Measurements from ENCODE around the gene GPR3.
A peak's percentile ranks its signal among the peaks of the same experiment; 100 is the strongest.

Gene GPR3

GRCh38 chr1:27418326-27419185 lies 26.1 kb downstream of the GPR3 start:
- peak; percentile 90 for DNase-seq (ENCODE audit: low spot score)
- H3K4me3 ChIP-seq, result no peak overlapping the region
- H3K27ac ChIP-seq, result peak overlapping the region; percentile 71 to 85
- TF ChIP-seq, protein P1, sequence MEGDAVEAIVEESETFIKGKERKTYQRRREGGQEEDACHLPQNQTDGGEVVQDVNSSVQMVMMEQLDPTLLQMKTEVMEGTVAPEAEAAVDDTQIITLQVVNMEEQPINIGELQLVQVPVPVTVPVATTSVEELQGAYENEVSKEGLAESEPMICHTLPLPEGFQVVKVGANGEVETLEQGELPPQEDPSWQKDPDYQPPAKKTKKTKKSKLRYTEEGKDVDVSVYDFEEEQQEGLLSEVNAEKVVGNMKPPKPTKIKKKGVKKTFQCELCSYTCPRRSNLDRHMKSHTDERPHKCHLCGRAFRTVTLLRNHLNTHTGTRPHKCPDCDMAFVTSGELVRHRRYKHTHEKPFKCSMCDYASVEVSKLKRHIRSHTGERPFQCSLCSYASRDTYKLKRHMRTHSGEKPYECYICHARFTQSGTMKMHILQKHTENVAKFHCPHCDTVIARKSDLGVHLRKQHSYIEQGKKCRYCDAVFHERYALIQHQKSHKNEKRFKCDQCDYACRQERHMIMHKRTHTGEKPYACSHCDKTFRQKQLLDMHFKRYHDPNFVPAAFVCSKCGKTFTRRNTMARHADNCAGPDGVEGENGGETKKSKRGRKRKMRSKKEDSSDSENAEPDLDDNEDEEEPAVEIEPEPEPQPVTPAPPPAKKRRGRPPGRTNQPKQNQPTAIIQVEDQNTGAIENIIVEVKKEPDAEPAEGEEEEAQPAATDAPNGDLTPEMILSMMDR (IDR thresholded peaks at IDR 0.05), result no peak

- TF ChIP-seq, protein P1 (IDR thresholded peaks at IDR 0.05), result no peak
- no peak for DNase-seq (ENCODE audit: low spot score)
- peak overlapping the region in 1 of 2 donors; percentile 4 for H3K27ac ChIP-seq
- no peak overlapping the region for H3K4me3 ChIP-seq
These were observed 31.3 kb downstream of the GPR3 start for GRCh38 chr1:27423709-27424108.

DNA sequence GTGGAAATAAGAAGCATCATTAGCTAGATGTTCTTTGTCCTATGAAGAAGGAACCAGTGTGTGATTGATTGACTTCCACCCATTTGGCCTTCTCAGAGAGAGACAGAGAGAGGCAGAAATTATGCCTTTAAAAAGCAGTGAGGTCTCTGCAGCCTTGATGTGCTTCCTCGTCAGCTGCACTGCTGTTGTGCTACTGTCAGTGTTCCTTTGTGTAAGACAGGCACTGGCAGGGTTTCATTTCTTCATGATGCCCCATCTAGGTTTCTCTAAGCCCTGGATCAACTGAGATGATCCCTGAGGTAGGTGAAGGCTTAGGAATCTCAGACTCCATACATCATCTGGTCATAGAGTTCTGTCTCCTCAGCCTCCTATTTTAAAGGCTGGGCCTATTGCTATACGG lies 34.9 kb downstream of the GPR3 start:
- no peak for DNase-seq (ENCODE audit: low spot score)
- TF ChIP-seq, protein P1 (IDR thresholded peaks at IDR 0.05), result no peak
- H3K4me3 ChIP-seq, result peak overlapping the region; percentile 55
- peak overlapping the region; percentile 88 to 90 for H3K27ac ChIP-seq

DNA sequence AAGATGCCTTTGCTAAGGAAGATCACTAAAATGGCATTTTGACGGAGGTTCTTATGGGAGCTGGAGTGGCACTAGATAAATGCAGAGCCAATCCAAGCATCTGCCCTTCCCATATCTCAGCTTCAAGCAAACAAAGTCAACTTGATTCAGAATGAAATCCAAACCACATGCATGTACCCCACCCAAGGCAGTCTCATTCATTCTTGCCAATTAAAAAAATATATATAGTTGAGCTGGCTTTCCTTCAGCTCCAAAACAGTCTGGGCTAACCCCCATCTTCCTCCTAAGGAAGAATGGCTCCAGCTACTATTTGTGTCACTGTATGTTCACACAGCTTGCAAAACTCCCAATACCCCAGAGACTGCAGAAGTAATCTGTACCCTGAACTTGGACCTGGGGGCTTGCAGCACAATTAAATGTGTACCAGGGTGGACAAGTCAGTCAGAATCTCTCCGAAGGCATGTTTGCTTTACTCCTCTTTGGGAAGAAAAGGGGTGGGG lies 35.4 kb downstream of the GPR3 start:
- Histone ChIP-seq H3K4me3 (peak overlapping the region; percentile 55), H3K27ac (peak overlapping the region; percentile 88 to 90)
- TF ChIP-seq, protein P1 (IDR thresholded peaks at IDR 0.05), result no peak
- no peak for DNase-seq (ENCODE audit: low spot score)

DNA sequence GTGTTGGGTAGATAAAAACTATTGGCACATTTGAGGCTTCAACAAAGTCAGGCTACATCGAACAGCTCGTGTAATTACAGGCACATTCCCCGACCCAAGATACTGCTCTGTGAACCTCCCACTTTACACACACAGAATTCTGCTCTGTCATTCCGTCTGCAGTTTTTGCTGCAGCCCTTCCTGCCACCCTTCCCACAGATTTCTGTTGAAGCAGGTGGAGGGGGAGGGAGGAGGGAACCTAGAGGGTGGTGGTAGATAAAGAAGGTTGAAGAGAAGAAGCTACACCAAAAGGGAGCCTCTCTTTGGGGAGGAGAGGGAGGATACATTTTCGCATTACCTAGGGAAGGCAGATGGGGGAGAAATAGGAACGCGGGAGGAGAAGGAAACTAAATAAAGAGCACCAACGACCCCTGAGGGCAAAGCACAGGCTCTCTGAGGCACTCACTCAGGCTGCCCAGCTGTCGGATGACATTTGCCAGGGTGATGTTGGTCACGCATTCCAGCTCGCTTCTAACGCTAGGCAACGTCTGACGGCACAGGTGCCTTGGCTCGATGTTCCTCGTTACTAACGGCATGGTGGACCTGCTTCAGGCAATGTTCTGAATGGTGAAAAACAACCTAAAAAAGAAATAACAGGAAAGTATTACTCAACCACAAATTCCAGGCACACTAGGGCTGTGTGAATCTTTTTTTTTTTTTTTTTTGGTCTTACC lies 36.0 kb downstream of the GPR3 start:
- Histone ChIP-seq H3K27ac (peak overlapping the region; percentile 88 to 90), H3K4me3 (peak overlapping the region; percentile 55)
- DNase-seq (ENCODE audit: low spot score), result no peak

GRCh38 chr1:27429029-27429425 lies 36.6 kb downstream of the GPR3 start:
- H3K4me3 ChIP-seq, result peak overlapping the region; percentile 55
- TF ChIP-seq, protein P1 (IDR thresholded peaks at IDR 0.05), result no peak
- H3K27ac ChIP-seq, result peak overlapping the region; percentile 88 to 90
- no peak for DNase-seq (ENCODE audit: low spot score)

More for the DNA sequence above, 36.0 kb downstream of the GPR3 start:
- TF ChIP-seq, protein P1 (IDR thresholded peaks at IDR 0.05), result no peak
